Adipocyte (in vitro differentiated cells): ENCODE measurements around the gene RPS6KA3.

ENCODE experiments used
- DNase-seq: peaks from one replicate; pipeline ENCODE4 v3.0.0-alpha.2; 2015; ENCODE audit warnings: low read depth
- H3K27me3 ChIP-seq: replicated peaks from 2 replicates; pipeline ENCODE4 v1.7.0; 2013; ENCODE audit warnings: mild to moderate bottlenecking, low read length, moderate library complexity; ENCODE audit not compliant: control insufficient read depth, insufficient read depth
- H3K36me3 ChIP-seq: 2 replicates; pipeline ENCODE4 v1.7.0; 2013; ENCODE audit warnings: low read length, mild to moderate bottlenecking, moderate library complexity; ENCODE audit not compliant: control insufficient read depth, insufficient read depth, severe bottlenecking
- H3K4me1 ChIP-seq: 2 replicates; pipeline ENCODE4 v1.7.0; 2013; ENCODE audit warnings: mild to moderate bottlenecking, low read length, moderate library complexity; ENCODE audit not compliant: control insufficient read depth, insufficient read depth
- H3K4me3 ChIP-seq: 2 replicates; pipeline ENCODE4 v1.7.0; 2013; ENCODE audit warnings: mild to moderate bottlenecking, low read length, moderate library complexity
- H3K9ac ChIP-seq: 2 replicates; pipeline ENCODE4 v1.7.0; 2013; ENCODE audit warnings: mild to moderate bottlenecking, low read length, moderate library complexity
- H3K9me3 ChIP-seq: 2 replicates; pipeline ENCODE4 v1.7.0; 2013; ENCODE audit warnings: mild to moderate bottlenecking, low read length, moderate library complexity; ENCODE audit not compliant: control insufficient read depth

RPS6KA3 gene

DNA sequence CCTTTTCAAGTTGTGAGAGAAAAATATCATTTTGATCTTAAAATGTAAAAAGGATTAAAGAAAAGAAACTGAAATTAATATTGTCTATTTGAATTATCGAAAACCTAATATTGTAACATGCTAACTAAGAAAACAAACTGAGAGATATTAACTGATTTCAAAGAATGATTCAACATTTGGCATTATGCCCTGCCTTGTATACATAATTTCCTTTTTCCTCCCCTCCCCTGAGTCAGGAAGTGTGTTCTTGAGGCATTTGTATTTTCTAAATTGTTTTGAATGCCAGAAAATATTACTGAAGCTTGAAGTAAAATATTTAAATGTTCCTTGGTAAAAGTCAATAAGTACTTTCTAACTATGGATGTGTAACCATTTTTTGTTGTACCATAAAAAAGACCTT lies 49.4 kb downstream of the RPS6KA3 start:
- DNase-seq = peak; percentile 74
- Histone ChIP-seq H3K36me3 (no peaks in the 10 kb centered on the region), H3K9me3 (no peaks in the 10 kb centered on the region), H3K4me1 (peaks cover 25% of the 10 kb centered on the region), H3K27me3 (no peaks in the 10 kb centered on the region), H3K9ac (no peak overlapping the region), H3K4me3 (no peak overlapping the region)

DNA sequence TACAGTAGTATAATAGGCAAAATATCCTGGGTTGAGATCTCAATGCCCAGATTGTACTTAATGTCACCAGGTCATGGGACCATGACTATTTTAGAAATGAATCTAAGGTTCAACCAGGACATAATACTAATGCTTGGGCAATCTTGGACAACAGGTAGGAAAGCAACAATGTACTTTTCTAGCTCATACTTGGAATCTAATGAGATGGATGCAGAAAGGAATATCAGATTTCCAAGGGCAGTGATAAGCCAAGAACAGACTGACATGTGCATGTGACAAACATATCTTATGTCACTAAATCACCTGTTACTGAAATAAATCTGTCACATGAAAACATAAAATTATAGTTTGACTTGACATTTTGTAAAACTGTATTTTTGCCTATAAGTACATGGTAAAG lies 51.1 kb downstream of the RPS6KA3 start:
- Histone ChIP-seq H3K4me1 (peaks cover 25% of the 10 kb centered on the region), H3K9me3 (no peaks in the 10 kb centered on the region), H3K4me3 (no peak overlapping the region), H3K27me3 (no peaks in the 10 kb centered on the region), H3K9ac (no peak overlapping the region), H3K36me3 (no peaks in the 10 kb centered on the region)
- no peak for DNase-seq

DNA sequence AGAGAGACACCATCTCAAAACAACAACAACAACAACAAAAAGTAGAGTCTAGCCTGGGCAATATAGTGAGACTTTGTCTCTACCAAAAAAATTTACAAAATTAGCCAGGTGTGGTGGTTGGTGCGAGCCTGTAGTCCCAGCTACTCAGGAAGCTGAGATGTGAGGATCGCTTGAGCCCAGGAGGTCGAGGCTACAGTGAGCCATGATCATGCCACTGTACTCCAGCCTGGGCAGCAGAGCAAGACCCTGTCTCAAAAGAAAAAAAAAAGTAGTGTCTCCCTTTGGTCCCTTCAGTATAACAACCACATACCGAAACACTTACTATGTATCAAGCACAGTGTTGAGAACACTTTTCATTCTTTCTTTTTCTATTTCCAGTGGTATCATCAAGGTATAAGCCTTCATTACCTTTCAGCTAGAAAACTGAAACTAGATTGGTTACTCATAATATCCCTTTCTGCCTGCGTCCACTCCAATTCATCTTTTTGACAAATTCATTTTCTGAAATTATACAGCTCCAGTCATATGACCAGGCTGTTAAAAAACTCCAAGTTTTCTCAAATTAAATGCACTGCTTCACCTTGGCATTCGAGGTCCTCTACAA lies 54.1 kb downstream of the RPS6KA3 start:
- no peak for DNase-seq
- H3K27me3 ChIP-seq = no peaks in the 10 kb centered on the region
- H3K36me3 ChIP-seq = no peaks in the 10 kb centered on the region
- no peak overlapping the region for H3K4me3 ChIP-seq
- peaks cover 10% of the 10 kb centered on the region for H3K4me1 ChIP-seq
- H3K9ac ChIP-seq = no peak overlapping the region
- no peaks in the 10 kb centered on the region for H3K9me3 ChIP-seq

DNA sequence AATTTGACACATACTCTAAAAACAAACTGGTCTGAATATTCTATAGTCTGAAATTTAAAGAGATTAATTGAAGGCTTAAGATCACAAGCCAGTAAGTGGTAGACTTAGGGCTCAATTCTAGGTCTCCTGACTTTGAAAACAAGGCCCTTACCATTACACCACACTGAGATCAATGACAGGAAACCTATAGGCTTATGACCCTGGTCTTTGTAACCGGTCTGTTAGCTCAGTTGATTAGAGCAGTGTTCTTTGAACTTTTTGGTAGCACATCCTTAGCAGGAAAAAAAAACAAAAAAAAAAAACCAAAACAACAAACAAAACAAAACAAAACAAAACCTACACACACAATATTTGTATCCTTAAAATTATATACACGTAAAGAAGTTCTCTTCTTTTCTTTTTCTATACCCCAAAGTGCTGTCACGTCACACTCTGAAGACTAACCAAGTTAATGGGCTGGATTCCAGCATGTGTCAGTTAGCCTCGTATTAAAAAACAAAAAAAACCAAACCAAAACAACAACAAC lies 55.4 kb downstream of the RPS6KA3 start:
- Histone ChIP-seq H3K9ac (no peak overlapping the region), H3K27me3 (no peaks in the 10 kb centered on the region), H3K9me3 (no peaks in the 10 kb centered on the region), H3K36me3 (no peaks in the 10 kb centered on the region), H3K4me1 (no peaks in the 10 kb centered on the region), H3K4me3 (no peak overlapping the region)
- DNase-seq = no peak

DNA sequence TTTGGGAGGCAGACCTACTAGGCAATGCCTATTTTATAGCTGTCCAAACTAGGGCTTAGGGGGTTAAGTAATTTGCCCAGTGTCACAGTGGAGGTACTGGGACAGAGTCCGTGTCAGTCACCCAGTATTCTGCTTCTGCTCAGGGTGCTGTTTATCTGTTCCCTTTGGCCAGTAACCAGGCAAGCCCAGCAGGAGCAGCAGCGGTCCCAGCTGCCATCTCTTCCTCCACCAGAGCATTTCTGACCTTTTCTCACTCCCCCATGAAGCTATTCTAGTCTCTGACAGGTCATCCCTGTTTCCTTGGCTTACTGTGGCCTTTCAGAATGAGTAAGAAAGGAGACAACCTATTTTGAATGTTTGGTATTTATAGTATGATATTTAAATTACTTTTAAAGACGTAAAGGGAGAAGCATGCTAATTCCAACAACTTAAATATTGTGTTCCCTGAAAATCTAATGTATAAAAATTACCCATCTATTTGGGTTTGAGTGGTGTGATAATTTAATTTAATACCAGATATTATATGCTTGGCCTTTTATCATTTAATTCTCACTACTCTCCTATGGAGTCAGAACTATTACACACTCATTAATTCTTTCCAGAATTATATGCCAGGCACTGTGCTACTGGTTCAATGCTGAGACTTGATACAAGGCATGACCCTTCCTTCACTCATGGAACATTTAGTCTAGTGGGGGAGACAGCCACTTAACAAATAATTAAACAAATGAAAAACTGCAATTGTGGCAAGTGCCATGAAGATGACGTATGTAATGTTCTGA lies 60.6 kb downstream of the RPS6KA3 start:
- no peaks in the 10 kb centered on the region for H3K9me3 ChIP-seq
- H3K36me3 ChIP-seq = no peaks in the 10 kb centered on the region
- no peak overlapping the region for H3K4me3 ChIP-seq
- no peak for DNase-seq
- no peak overlapping the region for H3K9ac ChIP-seq
- H3K4me1 ChIP-seq = peaks cover 9% of the 10 kb centered on the region
- H3K27me3 ChIP-seq = no peaks in the 10 kb centered on the region

DNA sequence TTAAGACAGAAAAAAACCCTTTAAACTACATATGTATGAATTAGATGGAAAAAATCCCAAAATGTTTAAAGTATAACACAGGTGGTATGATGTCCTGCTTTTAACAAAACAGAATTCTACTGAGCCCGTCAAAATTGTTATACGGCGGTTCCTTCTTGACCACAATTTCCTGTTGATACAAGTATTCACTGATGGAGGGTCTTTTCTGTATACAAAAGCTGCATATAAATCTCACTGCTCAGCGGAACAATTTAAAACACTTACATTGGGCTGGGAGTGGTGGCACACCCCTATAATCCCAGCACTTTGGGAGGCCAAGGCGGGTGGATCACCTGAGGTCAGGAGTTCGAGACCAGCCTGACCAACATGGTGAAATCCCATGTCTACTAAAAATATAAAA lies 62.4 kb downstream of the RPS6KA3 start:
- no peak for DNase-seq
- no peak overlapping the region for H3K4me3 ChIP-seq
- no peak overlapping the region for H3K9ac ChIP-seq
- H3K4me1 ChIP-seq = peaks cover 9% of the 10 kb centered on the region
- H3K36me3 ChIP-seq = no peaks in the 10 kb centered on the region
- H3K9me3 ChIP-seq = no peaks in the 10 kb centered on the region
- no peaks in the 10 kb centered on the region for H3K27me3 ChIP-seq

DNA sequence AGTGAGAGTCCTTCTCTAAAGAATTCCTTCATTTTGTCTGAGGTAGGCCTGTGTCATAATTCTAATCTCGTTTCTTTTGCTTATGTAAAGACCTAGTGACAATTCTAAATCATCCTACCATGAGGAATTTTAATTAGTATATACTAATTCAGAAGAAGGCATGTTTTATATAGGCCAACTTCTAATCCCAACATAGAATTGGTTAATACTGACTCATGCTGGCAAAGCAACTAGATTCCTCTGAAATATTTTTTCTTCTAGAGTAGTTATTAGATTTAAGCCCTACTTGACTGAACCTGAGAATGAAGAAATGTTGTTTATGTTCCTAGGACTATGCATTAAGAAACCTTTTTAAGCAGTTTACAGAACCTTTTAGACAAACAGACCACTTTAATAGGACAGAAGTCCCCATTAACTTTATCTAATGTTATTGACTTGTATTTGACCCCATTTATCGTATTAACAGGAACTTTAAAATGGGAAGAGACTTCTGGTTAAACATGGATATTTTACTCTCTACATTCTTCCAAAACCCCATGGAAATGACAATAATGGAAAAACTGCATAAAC lies 69.0 kb downstream of the RPS6KA3 start:
- peak; percentile 17 for DNase-seq
- Histone ChIP-seq H3K9me3 (no peaks in the 10 kb centered on the region), H3K4me3 (no peak overlapping the region), H3K9ac (no peak overlapping the region), H3K4me1 (no peaks in the 10 kb centered on the region), H3K36me3 (no peaks in the 10 kb centered on the region), H3K27me3 (peaks cover 8% of the 10 kb centered on the region)

DNA sequence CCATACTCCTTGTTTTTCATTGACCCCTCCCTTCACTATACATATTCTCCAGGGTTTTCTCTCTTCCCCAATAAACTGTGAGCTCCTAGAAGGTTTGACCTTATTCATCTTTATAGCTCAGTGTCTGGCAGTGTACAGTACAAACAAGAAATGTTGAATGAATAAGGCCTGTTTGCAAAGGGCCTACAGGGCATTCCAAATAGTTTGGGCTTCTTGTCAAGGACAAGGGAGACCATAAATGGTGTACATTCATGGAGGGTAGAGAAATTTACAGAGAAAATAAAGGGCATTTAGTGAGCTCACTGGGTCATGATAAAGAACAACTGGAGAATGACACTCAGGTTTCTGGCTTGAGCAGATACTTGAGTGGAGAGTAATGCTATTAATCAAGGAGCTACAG lies 77.5 kb downstream of the RPS6KA3 start:
- Histone ChIP-seq H3K9ac (no peak overlapping the region), H3K4me3 (no peak overlapping the region), H3K27me3 (peaks cover 6% of the 10 kb centered on the region), H3K4me1 (no peaks in the 10 kb centered on the region), H3K36me3 (peaks cover 9% of the 10 kb centered on the region), H3K9me3 (no peaks in the 10 kb centered on the region)
- no peak for DNase-seq

DNA sequence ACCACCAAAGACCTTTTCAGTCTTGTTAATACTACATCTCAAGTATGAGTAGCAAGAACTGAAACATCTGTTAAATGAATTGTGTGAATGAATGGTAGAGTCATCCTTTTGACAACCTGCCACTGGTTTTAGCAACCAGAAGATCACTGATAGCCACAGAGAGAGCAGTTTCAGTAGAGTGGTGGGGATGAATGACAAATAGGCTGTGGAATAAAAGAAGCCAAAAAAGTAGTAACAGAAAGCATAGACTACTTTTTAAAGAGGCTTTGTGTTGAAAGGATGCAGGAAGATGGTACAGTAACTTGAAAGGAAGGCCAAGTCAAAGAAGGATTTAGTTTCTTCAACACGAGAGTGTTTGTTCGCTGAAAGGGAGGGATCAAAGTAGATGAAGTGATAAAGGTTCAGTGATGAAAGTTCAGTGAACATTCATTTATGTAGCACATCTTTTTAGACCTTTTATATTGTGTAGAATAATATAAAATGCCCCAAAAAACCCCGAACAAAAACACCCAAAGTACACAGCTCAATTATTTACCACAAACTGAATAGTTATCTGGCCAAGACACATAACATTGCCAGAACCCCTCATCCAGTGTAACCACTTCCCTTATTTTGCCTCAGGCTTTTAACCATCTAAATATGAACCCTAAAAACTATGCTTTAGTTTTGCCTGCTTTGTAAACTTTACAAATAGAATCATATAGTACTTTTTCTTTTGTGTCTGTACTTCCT lies 84.9 kb downstream of the RPS6KA3 start:
- Histone ChIP-seq H3K9me3 (no peaks in the 10 kb centered on the region), H3K9ac (no peak overlapping the region), H3K27me3 (no peaks in the 10 kb centered on the region), H3K36me3 (peaks cover 9% of the 10 kb centered on the region), H3K4me1 (peaks cover 4% of the 10 kb centered on the region), H3K4me3 (no peak overlapping the region)
- DNase-seq = no peak

DNA sequence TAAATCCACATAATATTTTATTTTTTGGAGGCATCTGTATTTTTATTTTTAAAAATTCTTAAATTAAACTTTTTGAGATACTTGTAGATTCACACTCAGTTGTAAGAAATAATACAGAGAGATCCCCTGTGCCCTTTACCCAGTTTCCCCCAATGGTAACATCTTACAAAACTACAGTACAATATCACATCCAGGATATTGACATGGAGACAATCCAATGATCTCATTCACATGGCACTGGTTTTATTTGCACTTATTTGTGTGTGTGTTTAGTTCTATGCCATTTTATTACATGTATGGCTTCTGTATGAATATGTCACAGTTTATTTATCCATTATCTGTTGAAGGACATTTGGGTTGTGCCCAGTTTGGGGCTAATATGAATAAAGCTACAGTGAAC lies 89.6 kb downstream of the RPS6KA3 start:
- no peak overlapping the region for H3K9ac ChIP-seq
- no peak overlapping the region for H3K4me3 ChIP-seq
- no peaks in the 10 kb centered on the region for H3K27me3 ChIP-seq
- H3K4me1 ChIP-seq = peaks cover 4% of the 10 kb centered on the region
- DNase-seq = no peak
- H3K36me3 ChIP-seq = peaks cover 34% of the 10 kb centered on the region
- no peaks in the 10 kb centered on the region for H3K9me3 ChIP-seq

DNA sequence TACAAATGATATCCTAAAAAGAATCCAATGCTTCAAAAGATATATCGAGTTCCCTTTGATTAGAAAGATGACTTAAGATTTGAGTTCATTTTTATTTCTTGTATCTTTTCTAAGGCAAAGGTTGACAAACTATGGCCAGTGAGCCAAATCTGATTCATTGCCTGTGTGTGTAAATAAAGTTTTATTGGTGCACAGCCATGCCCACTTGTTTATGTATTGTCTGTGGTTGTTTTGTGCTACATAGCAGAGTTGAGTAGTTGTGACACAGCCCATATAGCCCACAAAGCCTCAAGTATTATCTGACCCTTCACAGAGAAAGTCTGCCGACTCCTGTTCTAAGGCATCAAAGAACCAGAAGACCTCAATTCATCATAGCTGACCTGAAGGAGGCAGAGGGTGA lies 92.9 kb downstream of the RPS6KA3 start:
- Histone ChIP-seq H3K9me3 (no peaks in the 10 kb centered on the region), H3K4me1 (no peaks in the 10 kb centered on the region), H3K9ac (no peak overlapping the region), H3K36me3 (peaks cover 43% of the 10 kb centered on the region), H3K27me3 (no peaks in the 10 kb centered on the region), H3K4me3 (no peak overlapping the region)
- no peak for DNase-seq
